ENCODE data around the gene DCST2.

Gene DCST2

DNA sequence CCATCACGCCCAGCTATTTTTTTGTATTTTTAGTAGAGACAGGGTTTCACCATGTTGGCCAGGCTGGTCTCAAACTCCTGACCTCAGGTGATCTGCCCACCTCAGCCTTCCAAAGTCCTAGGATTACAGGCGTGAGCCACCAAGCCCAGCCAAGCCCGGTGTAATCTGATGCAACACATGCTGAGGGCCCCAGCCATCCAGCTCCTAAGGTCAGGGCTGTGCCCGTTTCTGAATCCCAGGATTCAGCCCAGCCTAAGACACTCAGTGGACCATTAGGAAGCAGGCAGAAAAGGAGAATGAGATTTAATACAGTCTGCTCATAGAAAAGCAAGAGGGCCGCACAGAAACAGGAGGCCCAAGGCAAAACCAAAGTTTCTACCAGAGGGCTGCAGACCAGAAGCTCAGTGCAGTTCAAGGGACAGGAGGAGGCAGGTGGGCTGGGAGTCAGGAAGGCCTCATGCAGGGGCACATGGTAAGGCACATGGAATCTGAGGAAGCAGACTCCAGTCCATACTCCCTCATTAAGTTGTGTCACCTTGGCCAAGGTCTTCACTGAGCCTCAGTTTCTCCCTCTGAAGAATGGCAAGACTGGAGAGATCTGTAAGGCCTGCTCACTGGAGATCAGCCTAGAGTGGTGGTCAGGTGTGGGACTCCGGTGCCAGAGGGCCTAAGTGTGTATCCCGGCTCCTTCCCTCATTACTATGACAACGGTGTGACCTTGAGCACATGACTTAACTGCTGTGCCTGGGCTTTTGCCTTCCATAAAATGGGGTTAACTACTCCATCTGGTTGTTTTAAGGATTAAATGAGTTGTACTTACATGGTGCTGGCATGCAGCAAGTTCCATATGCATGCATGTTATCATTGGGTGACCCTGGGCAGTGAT, 15.1 kb upstream of the DCST2 start:
- no peak for DNase-seq

DNA sequence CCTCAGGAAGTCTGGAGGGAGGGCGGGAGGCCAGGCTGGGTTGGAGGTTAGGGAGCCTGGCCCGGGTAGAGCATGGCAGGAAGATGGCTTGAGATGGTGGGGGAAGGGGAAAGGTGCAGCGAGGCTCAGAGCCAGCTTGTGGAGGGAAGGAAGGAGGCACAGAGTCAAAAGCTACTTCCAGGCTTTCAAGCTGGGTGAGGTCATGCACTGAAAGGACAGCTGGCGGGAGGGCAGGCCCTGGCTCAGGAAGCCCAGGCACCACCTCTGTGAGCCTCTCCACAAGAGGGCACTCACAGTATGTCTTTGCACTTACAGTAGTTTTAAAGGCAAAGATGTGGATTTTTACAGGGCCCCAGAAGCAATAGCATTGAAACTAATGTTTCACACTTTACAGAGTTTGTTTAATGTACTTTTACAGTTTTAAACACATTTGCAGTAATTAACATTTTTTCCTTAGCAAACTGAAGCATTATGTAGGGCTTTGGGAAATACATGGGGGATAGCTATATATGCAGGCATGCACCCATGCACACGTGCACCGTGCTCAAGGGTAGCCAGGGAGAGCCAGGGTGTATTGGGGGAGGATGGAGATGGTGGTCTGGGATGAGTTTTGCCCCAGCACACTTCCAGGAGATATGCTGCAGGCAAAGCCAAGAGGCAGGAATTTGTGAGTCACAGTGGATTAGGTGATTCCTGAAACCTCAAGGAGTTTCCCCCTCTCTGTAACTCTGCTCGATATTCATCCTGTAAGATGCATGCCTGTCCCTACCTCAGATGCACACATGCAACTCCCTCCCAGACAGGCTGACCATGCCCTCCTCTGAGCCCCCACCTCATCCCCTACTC, 11.5 kb upstream of the DCST2 start:
- peak; percentile 61 to 72 for DNase-seq

DNA sequence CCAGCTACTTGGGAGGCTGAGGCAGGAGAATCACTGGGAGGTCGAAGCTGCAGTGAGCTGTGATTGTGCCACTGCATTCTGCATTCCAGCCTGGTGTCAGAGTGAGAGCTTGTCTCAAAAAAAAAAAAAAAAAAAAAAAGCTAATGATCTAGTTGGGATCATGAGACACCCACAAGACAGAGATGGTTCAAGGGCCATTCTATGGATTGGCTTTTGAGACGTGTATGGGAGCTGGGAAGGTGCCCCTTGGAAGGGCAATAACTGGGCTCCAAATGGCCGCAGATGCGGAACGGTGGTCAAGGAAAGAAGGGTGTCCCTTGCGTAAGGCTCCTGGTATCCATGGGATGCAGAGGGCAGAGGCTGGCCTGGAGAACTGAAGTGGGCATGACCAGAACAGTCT, 10.8 kb upstream of the DCST2 start:
- DNase-seq, result no peak

DNA sequence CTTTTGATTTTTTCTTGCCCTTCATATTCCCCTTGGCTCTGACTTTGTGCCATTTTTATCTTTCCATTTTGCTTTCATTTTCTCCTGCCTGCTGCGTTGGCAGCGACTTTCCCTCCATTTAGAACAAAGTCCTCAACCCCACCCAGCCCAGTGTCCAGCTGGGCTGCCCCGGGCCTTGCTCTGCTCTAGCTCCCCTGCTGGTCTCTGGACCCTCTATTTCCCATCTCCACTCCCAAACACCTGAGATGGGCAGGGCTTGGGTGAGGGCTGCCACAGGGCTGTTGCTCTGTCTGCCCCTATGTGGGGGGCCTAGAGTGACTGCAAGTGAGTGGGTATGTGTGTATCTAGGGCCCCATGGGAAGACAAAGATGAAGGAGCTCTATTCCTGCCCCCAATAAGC, 10.2 kb upstream of the DCST2 start:
- DNase-seq, result no peak

DNA sequence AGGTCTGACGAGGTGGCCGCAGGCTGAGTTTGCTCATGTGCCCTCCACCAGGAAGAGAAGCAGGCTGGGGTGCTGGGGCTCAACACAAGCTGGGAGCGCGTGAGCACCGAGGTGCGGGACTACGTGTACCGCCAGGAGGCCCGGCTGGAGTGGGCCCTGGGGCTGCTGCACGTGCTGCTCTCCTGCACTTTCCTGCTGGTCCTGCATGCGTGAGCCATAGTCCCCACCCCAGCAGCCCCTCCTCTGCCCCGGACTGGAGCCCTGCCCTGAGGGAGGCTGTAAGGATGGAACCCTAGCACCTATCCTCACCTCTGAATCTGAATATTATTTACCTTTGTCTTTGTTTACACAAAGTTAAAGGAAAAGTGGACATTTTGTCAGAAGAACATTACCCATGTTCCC, 9.7 kb upstream of the DCST2 start:
- no peak for DNase-seq

DNA sequence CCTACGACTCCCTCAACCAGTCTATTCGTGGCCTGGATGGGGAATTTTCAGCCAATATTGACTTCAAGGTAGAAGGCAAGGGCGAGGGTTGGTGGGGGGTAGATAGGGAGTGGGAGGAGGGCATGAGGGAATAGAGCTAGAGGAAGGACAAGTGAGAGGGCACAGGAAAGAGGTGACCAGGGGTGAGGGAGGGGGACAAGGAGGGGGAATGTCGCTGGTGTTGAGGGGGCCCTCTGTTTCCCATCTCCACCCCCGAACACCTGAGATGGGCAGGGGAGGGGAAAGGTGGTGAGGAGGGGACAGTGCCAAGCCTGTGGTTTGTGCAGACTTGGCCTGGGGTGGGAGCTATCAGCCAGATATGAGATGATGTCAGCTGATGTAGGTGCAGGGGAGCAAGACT, 9.2 kb upstream of the DCST2 start:
- no peak for DNase-seq

DNA sequence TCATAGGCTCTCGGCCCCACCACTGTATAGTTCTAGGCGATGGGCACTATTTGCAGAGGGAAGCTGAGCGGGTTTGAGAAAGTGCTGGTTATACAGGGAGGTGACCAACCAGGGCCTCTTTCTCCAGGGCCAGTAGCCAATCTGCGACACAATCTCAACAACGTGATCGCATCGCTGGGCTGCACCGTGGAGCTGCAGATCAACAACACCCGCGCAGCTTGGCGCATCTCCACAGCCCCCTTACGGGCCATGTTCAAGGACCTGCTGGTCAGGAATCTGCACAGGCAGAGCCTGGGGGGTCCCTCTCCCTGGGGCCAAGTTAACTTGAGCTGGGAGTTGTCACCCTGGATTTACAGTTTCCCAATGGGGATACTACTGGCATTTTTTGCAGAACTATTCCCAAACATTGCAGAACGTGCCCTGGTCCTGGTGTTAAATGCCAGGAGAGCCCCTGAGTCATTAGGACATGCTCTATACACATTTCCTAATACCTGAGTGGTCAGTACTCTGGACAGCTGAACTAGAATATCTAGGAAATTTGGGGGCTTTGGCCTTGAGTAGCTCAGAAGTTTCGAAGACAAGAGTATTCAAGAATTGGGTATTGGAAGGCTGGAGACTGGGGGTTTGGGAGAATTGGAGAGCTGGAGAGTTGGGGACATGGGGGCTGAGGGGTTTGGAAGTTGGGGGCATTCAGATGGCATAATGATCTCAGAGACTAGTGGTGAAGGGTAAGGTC, 6.9 kb upstream of the DCST2 start:
- no peak for DNase-seq

DNA sequence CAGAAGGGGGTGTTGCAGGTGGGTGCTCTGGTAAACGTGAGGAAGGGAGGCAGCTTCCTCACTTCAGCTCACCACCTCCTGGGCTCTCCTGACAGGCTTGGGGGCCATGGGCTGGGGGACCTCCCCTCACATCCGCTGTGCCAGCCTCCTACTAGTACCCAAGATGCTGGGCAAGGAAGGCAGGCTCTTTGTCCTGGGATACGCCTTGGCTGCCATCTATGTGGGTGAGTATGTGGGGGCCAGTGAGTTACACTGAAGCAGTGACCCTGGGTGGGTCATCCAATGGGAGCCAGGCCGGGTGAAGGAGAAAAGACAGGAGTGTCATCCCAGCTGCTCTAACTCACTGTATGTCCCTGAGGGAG, 5.7 kb upstream of the DCST2 start:
- no peak for DNase-seq

DNA sequence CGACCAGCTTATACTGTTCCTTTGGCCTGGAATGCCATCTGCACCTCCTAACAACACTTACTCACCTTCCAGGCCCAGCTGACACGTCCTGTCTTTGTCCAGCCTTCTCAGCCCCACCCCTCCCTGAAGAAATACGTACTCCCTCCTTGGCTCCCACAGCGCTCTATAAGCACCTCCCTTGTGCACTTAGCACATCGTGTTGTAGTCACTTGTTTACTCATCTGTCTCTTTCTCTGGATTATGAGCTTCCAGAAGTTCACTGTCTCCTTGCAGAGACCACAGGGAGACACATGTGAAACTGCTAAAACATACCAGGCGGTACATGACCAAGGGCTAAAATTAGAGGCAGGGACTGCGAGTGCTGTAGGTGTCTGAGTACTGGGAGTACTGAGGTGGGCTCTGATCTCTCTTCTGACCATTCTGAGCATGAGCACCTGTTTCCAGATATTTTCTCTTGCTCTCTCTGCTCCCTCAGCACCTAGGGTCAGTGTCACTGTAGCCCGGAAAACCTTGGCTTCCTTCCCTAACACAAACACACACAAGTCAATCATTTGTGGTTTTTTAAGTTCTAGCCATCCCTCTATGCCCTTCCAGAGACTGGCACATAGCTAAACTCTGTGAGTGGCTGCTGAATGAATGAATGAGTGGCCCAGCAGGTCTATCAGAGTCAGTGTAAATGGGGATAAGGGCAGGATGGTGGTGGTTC, 5.2 kb upstream of the DCST2 start:
- DNase-seq, result no peak

DNA sequence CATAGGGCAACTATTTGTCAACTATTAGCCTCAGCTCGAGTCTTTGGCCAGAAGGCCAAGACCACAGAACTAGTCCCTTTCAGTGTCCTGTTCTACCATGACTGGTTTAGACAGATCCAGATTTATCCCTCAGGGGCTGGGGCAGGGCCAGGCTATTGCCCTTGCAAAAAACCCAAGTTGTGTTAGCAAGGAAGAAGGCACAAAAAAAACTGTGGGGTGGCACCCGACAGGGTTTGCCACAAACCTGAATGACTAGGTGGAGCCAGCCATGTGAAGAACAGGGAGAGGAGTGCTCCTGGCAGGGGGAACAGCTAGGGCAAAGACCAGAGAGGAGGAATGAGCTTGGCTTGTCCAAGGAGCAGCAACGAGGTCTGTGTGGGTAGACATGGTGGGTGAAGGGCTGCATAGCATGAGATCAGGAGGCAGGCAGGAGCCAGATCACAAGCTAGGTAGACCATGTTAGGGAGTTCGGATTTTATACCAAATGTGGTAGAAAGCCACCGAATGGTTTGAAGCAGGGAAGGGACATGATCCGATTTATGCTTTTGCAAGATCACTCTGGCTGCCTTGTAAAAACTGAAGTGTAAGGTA, 4.4 kb upstream of the DCST2 start:
- DNase-seq, result no peak

DNA sequence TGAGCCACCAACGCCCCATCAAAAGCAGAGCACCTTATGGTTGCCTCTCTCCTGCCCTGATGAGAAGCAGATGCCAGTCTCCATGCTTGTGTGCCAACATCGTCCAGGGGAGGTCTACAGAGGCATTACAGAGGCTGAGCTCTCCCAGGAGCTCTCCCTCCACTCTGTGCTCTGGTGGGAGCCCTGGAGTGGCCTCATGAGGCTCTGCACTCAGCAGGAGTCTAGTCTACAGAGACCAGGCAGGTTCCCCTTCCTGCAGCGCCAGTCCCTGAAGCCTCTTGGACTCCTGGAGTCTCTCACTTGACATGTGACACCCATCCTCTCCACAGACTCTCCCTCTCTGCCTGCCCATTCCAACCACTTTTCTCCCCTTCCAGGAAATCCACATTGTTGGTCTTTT, 3.5 kb upstream of the DCST2 start:
- no peak for DNase-seq

DNA sequence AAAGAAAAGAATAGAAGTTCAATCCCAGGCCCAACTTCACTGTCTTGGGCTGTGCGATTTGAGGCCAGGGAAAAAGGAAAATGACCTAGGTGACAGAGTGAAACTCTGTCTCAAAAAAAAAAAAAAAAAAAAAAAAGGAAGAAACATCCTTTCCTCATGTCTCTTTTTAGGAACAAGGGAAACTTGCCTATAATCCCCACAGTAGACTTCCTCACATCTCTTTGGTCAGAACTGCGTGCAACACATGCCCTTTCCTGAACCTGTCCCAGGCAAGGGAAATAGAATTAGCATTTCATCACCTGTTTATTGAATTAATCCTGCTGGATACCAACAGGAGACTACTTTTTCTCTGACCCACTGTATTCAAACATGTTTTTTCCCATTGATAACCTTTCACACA, 2.4 kb upstream of the DCST2 start:
- DNase-seq, result no peak

DNA sequence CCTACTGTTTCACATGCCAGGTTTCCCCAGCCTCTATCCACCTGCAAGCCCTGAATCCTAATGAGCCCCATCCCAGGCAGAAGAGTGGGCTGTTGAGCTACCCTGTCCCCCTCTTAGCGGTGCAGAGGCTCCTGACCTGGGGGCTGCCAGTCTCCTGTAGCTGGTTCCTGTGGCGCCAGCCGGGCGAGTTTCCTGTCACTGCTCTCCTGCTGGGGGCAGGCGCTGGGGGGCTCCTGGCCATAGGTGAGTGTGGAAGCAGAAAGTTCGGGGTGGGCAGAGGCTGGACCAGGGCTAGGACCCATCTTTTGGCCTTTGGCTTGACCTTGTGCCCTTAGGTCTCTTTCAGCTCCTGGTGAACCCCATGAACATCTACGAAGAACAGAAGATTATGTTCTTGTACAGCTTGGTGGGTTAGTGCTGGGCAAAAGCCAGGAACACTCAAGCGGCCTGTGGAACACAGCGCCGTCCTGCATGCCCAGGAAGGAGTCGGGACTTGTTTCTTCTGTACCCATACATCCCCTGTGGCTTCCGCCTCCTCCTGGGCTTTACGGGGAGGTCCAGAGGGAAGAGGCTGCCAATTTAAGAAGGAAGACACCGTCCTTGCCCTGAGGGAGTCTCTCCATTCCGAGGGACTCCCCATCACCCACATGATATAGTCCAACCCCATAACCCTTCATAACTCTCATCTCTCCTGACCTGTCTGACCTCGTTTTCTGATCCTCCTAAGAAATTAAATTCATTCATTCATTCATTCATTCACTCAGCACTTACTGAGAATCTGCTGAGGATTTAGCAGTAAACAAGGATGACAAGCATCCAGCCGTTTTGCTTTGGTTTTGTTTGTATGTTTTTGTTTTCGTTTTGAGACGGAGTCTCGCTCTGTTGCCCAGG, 982 bp upstream of the DCST2 start:
- no peak for DNase-seq

DNA sequence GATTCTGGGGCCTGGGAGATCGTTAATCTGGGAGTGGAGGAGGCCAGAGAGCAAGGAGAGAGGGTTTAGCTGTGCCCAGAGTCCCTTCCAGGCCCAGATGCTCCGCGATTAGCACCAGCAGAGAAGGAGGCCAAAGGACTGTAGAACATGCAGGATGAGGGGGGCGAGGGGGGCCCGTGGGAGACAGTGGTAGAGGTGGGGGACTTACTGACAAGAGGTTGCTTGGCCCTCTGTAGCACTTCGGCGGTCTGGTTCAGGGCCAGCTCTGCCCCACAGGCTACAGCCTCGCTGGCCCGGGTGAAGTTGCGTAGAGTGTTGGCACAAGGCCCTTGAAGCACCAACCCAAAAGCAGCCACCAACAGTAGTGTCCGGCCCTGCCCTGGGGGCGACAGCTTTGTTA, 695 bp downstream of the DCST2 start:
- no peak for DNase-seq

DNA sequence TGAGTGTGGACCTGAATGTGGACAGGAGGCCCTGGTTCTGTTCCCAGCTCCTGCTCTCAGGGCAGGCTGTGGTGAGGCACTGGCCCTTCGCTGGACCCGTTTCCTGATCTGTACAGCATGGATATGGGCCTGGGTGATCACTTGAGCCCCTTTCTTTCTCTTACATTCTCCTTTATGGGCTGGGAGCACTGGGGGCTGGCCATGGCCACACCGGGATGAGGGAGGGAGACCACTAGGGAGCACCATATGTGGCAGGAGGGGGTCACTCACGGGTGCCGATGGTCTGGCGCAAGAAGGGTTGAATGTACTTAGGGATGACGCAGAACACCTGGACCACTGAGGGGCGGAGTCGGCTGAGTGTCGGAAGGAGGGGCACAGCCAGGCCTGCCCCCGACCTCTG, 2.7 kb downstream of the DCST2 start:
- no peak for DNase-seq

DNA sequence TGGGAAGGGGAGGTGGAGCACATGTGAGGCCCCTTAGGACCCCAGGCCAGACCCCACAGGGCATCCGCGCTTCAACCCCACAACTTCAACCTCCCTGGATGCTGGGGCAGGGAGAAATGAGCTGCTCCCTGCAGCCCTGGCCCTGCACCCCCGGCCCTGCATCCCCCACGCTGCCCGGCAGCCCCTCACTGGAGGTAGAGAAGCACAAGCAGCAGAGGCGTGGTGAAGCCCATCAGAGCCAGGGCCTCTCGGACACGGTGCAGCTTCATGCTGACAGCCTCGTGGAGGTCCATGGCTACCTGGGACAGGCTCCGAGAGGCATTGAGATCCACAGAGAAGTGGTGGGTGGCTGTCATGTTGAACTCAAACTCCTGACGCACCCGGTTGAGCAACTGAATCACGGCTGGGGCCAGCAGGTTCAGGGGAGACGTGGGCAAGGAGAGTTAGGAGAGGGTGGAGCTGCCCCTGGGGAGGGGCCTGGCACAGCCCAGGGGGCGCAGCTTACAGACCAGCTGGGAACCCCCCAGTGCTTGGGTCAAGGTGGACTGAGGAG, 3.3 kb downstream of the DCST2 start:
- no peak for DNase-seq

DNA sequence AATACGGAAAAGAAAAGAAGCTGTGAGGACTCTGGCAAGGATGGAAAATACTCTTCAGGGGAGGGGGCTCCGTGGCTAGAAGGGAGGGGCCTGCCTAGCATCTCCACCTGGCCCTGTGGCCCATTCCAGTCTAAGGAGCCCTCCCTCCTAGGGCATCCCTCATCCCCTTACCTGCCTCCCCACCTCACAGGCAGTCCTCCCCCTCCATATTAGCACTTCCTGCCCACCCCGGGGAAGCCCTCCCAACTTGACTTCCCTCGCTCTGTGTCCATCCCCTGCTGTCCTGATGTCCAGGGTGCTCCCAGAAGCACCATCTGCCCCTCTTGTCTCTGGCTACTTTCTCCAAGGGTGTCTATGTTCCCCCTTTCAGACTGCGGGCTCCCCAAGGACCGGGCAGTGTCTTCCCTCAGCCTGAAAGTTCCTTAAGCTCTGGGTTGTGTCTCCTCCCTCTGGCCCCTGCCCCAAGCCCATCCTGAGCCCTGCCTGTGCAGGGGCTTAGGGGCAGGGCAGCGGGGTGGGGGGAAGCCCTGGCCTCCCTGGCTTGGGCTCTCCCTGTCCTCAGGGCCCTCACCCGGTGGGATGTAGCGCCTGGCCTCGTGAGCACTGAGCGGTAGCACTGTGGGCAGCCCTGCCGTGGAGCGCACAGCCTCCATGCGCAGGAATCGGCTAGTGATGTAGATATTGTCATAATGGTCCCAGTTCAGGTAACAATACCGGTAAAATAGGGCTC, 3.9 kb downstream of the DCST2 start:
- DNase-seq, result no peak

DNA sequence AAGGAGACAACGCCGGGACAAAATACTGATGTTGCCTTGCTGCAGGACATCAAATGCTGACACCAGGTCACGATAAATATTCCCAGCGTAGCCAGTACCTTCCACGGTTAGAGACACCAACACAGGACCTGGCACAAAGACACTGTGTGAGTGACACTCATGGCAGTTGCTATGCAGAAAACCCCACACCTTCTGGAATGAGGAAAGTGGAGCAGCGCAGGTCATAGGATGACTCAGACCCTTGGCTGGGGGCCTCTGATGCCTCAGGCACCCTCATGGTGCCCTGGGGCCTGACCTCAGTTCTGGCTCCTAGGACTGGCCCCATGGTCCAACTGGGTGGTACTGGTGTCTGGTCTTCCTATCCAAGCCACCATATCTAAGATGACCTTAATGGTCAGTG, 7.0 kb downstream of the DCST2 start:
- no peak for DNase-seq

DNA sequence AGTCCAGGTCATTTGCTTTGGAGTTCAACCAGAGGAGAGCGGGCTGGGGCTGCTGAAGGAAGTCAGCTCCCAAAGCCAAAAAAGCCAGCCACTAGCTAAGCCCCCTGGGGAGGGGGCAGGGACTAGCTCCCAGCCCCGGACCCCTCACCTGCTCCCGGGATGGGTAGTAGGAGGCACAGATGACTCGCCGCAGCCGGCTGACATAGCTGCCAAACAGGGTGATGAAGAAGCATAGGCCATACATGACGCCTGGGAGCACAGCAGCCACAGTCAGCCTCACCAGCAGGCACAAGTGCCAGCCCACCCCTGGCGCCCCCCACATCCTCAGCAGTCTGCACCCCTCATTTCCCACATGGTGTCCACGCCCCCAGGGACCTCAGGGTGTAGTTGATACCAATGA, 7.4 kb downstream of the DCST2 start:
- no peak for DNase-seq

DNA sequence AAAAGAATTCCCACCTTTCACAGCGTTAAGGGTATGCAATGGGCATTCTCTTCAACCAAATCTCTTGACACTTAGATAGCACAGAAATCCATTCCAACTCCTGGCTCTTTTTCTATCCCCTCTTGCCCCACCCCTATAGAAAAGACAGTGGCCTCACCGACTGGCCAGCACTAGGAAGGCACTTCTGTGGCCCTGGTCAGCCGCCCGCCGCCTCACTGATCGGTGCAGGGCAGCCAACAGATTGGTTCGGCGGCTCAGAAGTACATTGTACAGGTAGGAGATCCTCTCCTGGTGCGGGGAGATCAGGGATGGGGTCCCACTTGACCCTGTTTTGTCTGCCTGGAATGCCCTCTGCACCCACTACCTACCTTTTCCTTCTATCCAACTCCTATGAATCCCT, 9.3 kb downstream of the DCST2 start:
- no peak for DNase-seq

All from activated CD4-positive, alpha-beta T cell treated with anti-CD3 and anti-CD28 coated beads, Interleukin-2, amount 50 U/mL, for 48 hours (primary cell).